GM19238 (cell line): ENCODE results near the gene ITIH4.

Experiments
- DNase-seq: peaks from one replicate; pipeline ENCODE4 v3.0.0; 2011; ENCODE audit warnings: low spot score; ENCODE audit not compliant: insufficient read length

Gene ITIH4

DNA sequence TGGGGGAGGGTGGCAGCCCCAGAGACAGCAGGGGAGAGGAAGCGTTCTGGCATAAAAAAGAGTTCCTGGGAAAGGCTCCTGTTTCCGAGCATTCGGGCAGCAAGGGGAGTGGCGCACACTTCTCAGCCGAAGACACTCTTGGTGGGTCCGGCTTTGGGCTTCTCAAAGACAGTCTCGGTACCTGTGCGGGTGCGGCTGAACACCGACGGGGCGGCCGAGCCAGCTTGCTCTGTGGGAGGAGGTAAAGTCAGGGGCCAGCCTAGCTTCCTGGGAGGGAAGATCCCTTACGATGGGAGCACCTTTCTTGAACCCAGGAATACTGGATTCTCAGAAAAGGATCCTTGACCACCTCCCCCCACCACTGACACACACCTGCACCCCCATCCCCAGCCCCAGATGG, 2.7 kb upstream of the ITIH4 start:
- DNase-seq, result no peak

DNA sequence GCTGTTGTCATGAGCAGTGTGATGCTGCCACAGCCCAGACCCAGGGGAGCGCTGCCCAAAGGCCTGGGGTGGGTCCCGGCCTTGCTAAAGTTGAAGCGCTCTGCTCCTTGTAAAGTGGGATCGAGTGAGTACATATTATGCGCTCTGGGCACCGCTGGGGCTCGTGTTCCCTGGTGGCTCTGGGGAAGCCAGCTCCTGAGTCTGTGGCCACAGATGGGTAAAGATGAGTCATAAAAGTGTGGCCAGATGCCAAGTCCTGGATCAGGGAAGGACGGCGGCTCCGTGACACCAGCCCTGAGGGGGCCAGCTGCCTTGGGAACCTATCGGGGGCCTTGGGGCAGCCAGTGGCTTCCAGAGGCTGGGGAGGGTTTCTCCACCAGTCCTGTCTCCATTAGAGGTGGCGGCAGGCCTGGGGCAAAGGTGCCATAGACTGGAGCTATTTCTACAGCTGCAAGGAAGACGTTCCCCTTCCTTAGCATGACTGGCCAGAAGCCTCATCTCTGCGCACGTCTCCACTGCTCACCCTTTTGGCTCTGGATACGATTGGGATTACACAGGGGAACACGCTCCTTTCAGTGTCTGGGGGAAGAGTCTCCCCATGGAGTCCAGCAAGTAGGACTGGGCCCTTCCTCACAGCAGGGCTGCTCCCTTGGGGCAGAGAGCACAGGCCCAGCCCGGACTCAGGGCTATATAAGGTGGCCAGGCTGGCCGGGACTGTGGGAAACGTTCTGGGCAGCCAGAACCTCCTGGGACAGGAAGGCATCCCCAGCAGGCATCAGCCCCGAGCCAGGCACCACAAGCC, 1.2 kb upstream of the ITIH4 start:
- no peak for DNase-seq

DNA sequence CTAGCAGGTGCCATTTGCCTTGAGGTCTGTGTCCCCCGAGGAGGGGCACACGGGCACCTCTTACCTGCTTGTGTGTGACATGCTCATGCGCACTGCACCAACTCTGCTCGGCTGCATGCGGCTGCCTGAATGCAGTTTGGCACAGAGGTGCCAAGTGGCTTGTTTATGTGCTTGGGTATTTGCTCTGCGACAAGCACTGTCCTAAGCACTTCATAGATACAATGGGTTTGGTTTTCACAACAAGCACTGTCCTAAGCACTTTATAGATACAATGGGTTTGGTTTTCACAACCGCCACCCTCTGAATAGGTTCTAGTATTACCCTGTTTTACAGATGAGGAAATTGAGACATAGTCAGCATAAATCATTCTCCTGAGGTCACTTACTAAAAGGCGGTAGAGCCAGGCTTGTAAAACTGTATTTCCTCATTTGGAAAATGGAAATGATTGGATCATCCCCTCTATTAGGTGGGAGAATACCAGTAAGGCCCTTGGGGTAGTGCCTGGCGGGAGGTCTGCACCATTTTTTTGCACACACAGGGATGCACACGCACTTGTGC, 487 bp downstream of the ITIH4 start:
- DNase-seq, result no peak

DNA sequence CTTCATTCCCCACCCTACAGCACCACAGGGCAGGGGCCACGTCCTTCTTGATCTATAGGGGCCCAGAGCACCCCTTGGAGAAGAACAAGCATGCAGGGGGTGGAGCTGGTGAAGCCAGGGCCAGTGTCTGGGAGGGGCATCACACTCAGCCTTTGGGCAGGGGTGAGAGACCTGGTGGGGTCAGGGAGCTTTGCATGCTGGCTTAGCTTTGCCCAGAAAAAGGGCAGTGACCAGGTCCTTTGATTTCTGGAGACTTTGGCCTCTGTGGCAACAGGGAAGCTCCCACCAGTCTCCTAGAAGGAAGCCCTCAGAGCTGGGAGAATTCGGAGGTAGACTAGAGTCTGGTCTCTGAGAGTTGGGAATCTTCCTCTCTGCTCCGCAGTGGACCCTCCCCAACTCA, 990 bp downstream of the ITIH4 start:
- no peak for DNase-seq

DNA sequence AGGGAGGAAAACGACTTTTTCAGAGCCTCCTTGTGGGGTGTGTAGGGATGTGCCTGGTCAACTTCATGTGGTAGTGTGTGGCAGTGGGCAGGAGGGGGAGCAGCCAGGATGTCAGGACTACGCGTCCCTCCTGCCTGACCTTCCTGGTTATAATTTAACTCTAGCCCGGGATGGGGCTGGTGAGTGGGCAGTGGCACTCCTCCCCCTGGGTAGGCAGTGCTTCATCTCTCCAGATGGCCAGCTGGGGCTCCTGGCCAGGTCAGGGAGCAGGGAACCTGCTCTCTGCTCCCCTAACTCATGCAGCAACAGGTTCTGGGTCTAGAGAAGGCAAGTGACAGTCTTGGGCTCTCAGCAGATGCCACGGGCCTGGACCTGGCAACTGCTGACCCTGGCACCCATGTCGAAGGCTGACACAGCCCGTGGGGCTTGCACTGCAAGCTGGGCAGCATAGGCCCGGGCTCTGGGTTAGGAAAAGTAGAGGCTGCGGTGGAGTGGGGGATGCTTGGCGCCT, 2.6 kb downstream of the ITIH4 start:
- DNase-seq, result no peak

DNA sequence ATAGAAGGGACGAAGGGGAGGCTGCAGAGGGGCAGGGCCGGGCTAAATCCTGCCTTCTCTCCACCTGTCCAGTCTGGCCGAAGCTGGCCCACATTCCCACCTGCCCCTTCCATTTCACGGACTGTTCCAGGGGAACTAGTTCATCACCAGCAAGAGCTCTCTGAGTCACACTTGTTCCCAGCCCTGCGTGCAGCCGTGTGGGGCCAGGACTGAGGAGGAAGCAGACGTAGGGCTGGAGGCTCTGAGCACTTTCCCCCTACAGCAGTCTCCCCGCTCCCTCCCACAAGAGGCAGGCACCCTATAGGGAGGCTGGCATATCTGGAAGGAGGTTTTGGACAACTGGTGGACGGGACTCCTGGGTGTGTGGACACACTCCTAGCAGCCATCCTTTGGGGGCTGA, 3.0 kb downstream of the ITIH4 start:
- no peak for DNase-seq

DNA sequence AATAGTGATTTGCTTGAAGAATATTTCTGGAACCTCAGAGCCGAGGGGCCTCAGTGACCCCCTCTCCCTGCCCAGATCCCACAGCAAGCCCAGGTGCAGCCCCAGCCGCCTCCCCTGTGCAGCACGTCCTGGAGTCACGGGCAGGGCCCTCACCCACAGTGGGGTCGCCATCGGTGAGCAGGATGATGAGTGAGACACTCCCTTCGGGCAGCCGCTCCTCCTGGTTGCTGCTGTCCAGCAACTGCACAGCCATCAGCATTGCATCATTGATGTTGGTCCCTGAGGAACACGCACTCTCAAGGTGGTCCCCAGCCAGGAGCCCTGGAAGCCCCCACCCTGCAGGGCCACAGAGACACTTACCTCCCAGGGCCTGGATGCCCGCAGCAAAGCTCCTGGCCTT, 6.4 kb downstream of the ITIH4 start:
- DNase-seq, result no peak

DNA sequence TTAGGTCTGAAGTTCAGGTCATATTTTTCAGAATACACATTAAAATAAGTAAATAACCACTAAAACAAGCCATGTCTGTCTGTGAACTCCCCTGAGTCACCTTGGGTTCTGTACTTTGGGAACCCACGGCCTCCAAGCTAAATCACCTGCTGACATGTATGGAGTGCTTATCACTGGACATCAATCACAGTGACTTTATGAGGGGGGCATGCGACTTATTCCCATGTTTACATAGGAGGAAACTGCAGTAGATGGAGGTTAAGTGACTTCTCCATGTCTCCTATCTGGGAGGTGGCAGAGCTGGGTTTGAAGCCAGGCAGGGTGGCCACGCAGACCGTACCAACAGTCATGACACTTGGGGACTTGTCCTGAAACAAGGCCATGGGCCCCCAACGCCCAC, 8.1 kb downstream of the ITIH4 start:
- DNase-seq, result no peak

DNA sequence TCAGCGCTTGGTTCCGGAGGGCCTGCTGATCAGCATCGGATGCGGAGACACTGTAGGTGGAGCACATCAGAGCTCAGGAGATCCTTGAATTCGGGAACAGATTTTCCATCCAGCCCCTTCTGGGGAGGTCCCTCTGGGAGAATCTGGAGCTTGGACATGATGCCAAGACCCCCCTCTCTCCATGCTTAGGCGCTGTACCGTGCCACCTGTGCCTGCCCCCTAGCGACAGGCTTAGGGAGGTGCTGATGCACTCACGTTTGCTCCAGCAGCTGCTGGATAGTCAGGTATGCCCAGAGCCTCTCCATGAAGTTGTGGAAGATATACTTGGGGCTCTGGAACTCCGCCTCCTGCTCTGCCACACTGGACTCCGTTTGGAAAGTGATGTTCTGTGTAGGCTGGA, 9.7 kb downstream of the ITIH4 start:
- DNase-seq, result no peak

DNA sequence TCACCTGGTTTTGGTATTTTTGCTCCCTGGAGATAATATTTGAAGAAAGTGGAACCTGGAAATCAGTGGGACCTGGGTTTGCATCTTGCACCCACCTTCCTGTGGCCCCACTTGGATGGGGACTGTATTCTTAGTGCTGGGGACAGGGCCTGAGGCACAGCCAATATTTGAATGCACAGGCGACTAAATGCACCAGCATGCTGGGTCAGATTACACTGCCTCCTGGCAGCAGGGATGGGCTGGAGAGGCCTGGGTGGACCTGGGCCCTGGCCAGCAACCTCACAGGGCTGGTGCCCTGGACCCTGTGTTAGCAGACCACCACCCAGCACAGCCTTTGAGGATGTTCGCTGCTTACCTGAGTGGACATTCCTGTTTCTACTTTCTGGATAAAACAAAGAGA, 10.5 kb downstream of the ITIH4 start:
- no peak for DNase-seq

DNA sequence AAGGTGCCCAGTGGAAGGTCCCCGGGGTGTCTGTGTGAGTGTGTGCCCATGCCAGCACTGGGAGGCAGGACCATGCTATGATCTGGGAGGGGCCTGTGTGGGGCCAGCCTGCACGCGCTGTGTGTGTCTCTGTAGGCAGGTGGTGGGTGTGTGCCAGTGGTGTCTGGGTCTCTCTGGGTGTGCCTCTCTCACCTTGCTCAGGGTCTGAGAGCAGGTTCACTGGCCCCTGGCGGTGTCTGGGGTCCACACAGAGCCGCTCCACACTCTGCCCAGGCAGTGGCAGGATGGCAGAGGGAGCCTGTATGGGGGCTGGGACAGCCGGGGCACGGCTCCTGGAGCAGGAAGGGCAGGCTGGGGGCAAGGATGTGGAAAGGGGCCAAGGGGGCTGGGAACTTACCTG, 12.6 kb downstream of the ITIH4 start:
- DNase-seq, result no peak

DNA sequence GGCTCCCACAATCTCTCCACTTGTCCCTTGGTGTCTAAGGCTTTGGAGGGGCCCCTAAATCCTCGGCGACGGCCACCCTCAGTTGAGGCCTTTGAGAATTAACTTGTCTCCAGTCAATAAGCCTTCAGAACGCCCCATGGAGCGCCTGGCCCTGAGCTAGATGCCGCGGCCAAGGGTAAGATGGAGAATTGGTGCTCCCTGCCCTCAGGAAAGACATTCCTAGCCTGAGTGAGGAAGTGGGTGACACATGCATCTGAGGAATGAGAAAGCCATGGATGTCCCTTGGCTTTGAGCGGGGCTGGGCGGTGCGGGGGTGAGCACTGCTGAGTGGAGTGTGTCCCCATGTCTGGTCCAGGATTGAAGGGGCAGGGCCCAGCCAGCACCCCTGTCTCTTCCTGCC, 13.3 kb downstream of the ITIH4 start:
- DNase-seq, result no peak

DNA sequence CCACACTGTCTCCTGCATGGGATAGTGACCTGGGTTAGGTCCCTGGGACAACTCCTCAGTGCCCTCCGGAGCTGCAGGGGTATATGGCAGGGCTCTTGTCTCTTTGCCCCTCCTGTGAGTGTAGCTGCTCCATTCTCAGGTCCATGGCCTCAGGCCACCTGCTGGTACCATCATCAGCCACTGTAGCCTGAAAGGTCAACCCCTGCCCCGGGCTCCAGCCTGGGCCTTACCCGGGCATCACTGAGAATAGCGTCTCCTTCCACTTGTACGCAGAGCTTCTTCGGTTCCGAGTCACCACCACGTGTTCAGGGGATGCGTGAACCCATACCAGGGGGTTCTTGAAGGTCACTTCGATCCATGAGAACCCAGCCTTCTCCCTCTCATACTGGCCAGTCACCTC, 13.8 kb downstream of the ITIH4 start:
- no peak for DNase-seq

DNA sequence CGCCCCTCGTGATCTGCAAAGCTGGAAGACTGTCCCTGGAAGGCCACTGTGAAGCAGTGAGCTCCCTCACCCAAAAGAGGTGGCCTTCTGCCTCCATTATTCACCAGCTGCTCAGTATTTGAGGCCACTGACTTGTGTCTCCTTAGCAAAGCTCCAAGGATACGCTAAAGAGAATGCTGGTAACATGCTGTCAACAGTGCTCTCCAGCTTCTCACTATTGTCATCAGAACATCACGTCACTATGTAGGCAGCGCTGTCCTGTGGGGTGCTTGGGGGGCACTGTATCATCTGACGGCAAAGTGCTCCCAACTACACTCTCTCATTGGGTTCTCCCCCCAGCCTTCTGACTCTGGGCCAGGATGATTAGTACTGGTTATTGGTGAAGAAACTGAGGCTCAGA, 14.3 kb downstream of the ITIH4 start:
- DNase-seq, result no peak

DNA sequence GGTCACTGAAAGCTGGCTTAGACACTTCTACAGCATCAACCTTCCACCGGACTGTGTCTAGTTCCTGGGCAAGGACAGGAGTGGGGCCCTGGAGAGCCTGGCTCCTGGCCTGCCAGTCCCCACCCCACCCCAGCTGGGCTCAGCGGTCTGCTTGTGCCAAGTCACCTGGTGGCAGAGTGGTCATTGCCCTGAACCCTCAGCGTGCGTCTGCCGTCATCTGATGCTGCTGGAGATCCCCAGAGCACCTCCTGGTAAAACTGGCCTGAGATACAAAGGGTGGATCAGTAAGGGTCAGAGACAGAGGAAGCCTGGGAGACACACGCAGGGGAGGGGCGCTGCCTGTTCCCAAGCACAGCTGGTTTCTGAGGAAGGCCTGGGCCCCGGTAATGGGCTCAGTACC, 16.7 kb downstream of the ITIH4 start:
- DNase-seq, result no peak

DNA sequence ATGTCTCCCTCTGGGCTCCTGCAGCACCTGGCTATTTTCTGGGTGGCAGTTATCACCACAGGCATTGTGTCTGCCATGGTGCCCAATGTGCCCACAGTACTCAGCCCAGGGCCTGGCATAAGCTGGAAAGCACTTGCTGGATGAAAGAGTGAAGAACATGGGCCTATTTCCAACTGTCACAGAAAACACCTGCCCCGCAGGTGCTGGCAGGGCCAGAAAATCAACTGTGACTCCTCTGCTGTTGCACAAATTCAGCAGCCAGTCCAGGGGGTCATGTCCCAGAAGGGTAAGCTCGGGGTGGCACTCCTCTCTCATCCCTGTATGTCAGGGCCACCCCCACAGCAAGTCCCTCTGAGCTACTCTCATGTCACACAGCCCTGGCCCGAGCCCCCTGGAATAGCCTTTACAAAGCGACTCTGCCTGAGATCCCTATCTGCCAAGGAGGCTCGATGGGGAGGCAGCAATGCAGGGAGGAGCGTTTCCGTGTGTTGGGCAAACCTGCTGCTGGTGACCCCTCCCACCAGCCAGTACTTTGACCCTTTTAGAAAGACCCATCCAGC, 18.9 kb downstream of the ITIH4 start:
- DNase-seq, result no peak

DNA sequence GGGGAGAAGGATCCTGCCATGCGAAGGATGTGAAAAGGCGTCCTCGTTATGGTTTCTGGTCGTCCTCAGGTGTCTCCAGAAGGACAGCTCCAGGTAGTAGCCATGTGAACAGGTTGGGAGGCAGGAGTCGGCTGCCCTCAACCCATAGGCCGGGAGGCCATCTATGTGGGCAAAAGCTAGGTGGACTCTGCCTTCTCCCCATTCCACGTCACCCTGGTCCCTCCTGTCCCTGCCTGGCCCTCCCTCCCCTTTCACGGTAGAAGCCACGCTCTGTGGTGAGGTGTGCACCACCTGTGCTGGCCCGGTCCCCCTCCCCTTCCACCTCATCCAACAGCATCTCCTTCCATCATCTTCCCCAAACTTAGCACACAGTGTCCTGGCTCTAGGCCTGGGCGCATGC, 19.5 kb downstream of the ITIH4 start:
- no peak for DNase-seq

DNA sequence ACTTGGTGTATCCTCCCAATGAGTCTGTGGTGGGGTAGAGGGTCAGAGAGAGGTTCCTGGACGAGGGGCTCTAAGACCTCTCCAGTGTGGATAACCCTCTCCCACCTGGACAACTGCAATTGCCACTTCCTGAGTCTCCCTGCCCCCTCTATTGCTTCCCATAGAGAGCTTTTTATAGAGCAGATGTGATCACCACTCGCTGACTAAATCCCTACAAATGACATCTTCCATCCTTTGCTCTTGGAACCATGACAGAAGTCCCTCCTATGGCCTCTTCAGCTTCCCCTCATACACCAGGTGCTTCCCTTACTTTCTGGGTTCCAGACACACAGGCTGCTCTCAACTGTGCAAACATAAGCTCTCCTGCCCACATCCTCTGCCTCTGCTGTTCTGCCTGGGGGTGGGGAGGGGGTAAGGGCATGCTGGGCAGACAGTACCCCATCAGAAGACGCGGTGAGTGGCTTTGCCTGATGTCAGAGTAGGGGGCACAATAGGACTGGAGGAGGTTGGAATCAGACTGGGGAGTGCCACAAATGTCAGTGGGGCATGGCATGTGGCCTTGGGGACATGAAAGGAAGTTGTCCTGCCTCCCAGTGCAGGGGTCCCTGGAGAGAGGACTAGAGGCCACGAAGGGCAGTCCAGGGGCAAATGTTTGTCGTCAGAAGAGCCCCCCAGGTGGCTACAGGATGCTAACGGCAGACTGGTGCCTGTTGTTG, 20.7 kb downstream of the ITIH4 start:
- no peak for DNase-seq

DNA sequence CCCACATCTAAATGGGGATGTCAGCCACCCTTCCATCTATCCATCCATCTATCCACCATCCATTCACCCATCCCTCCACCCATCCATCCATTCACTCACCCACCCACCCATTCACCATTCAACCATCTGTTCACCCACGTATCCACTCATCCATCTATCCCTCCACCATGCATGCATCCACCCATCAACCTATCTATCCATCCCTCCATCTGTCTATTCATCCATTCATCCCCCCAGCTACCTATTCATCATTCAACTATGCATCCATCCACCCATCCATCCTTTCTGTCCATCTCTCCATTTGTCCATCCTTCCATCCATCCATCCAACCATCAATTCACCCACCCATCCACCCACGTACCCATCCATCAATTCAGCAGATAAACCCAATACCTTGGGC, 21.3 kb downstream of the ITIH4 start:
- no peak for DNase-seq

DNA sequence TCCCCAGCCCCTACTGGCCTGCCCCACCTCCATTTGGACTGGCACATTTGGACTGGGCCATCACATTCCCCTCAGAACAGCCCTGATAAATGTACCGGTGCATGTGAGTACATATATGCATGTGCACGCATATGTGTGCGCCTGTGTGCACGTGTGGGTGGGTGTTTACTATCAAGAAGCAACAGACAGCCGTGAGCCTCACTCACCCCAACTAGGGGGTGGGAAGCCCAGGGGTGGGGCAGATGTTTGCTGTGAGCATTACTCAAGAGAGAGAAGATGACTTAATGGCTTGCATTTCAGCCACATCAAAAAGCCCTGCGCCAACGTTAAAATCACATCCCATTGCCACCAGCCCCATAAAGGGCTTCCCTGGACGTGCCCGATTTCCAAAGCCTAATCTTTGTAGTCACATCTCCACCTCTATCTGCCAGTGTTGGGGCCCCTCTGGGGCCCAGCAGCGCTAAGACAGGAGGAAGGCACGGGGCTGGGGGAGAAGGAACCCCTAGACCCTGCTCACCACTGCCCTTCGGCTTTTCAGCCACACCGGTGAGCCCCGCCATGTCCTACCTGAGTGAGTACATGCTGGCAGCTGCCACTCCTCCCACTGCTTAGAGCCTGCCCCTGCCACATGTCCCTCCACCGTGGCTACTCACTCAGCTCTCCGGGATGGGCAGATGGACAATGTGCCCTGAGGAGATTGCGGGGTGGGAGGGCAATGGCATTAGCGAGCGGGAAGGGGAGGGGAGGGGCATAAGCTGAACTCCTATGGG, 25.0 kb downstream of the ITIH4 start:
- no peak for DNase-seq

DNA sequence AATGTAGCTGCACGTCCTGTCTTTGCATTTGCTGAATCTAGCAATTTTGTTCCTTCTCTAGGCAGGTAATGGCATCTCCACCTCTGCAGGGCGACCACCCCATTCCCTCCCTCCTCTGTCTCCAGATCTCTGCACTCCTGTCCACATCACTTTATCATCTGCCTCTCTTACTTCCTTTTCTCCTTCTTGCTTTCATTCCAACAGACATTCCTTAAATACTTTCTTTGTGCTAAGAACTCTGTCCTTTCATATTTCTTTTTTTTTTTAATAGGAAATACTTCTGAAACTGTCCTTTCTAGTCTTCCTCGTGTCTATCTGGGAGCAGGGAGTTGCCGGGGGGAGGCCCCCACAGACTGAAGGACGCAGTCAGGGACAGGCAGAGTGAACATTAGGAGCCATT, 28.6 kb downstream of the ITIH4 start:
- DNase-seq, result no peak

DNA sequence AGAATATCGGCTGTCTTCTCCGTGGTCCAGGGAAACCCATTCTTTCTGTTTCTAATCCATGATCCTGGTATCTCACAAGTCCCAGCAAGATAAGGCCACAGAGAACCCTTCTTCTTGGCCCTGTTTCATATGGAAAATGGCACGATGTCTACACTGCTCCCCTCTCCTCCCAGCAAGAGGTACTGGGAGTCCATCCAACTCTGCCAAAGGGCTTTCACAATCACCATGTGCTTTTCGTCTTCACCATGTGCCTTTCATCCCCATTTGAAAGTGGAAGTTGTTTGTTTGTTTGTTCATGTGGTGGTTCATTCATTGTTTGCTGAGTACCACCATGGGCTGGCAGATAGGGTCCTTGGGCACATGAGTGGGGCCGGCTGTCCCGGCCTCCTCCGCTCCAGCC, 30.4 kb downstream of the ITIH4 start:
- no peak for DNase-seq
